GM12891 (cell line): ENCODE measurements around the gene ST8SIA4.

Source experiments
- POLR2A ChIP-seq: IDR thresholded peaks from 2 replicates; pipeline ENCODE4 v1.6.1; 2011; ENCODE audit warnings: low read depth, low read length, control low read depth
- SPI1 ChIP-seq: IDR thresholded peaks from 2 replicates; pipeline ENCODE4 v1.6.1; 2011; ENCODE audit warnings: low read depth, low read length, control low read depth

DNA sequence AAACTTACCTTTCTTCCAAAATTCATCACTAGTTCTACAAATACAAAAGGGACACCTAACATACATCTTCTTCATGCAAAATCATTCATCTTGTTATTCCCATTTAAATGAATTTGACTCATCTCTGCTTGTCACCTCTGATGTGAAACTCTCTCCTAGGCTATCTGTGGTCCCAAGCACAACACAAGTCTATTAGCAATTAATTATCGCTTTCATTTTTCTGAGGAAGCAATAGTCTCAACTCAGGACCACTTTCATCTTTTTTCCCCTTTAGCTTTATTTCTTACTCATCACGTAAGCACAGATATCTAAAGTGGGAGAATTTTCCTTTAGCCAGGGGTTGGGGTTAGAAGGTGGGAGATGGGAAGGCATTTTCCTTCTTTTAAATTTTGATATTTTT lies 131.9 kb downstream of the ST8SIA4 start:
- TF ChIP-seq POLR2A (no peak), SPI1 (no peak)
